IMR-90 (cell line): ENCODE results near the gene CP.

Experiments
- BHLHE40 ChIP-seq: fragments of 150-350 bp; IDR thresholded peaks from 2 replicates; pipeline ENCODE4 v1.6.1; 2016; ENCODE audit warnings: mild to moderate bottlenecking, low read depth, low read length
- CTCF ChIP-seq: conservative IDR thresholded peaks from 2 replicates; pipeline ENCODE4 v1.5.1; 2012; ENCODE audit warnings: mild to moderate bottlenecking, low read depth, low read length, improper control_type of control experiment
- MAZ ChIP-seq: IDR thresholded peaks from 2 replicates; pipeline ENCODE4 v1.6.1; 2012; ENCODE audit warnings: low read depth, mild to moderate bottlenecking, low read length, improper control_type of control experiment, moderate library complexity, borderline replicate concordance
- SMC3 ChIP-seq: fragments of 150-350 bp; IDR thresholded peaks from 2 replicates; pipeline ENCODE4 v1.6.1; 2016; ENCODE audit warnings: low read depth, mild to moderate bottlenecking, antibody characterized with exemption, low read length, moderate library complexity

DNA sequence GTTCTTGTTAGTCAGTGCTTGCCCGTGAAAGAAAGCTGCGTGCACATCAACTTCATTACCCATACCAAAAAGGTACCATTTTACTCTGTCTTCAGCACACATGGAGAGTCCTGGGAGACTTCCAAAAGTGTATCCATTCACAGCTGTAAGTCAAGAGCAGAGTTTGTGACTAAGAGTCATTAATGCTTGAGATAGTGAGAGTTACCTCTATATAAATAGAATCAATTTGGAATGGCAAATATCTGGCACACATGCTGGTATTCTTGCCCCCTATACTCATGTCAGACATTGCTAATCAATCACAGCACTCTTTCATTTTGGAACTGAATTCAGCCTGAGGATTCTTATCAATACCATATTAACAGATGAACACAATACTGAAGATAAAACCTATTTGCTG is 14.2 kb downstream of the CP start:
- TF ChIP-seq SMC3: no peak
- TF ChIP-seq BHLHE40: no peak
- TF ChIP-seq CTCF: no peak
- no peak for TF ChIP-seq MAZ
